Measurements from ENCODE around the gene ADORA2A. TPM values are rescaled to one million over a fixed set of nuclear protein-coding genes. Genes with fewer than 3 reads are reported as not detected.

ADORA2A gene
- total RNA-seq, 2 donors from 2014 or later = 14.5 to 47.6 TPM

DNA sequence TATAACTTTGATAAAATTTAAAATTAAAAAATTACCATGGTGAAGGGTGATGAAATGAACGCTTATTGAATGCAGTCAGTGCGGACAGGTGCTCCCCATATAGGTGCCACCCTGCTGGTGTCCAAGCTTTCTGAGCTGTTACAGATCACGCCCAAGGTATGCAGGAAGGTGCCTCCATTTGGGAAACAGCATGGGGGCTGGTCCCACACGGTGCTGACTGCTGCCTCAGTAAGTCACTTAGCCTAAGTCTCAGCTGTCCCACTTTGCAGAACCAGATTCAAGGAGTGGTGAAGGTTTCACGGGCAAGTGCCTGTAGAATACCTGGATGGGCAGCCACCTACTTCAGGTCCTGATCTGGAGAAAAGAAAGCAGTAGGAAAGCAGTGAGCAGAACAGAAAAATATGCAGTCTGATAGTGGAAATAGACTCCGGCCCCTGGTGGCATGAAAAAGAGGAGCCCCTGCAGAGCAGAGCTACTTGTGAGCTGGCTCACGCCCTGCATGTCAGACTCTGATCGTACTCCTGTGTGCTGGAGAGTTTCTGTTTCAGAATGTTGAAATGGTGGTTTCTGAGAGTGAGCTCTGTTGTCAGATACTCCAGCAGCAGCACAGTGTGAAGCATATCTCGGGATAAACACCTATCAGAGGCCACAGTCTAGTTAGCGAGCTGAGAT is 33.2 kb downstream of the ADORA2A start:
- no peak overlapping the region for H3K4me3 ChIP-seq
- TF ChIP-seq, protein P1, sequence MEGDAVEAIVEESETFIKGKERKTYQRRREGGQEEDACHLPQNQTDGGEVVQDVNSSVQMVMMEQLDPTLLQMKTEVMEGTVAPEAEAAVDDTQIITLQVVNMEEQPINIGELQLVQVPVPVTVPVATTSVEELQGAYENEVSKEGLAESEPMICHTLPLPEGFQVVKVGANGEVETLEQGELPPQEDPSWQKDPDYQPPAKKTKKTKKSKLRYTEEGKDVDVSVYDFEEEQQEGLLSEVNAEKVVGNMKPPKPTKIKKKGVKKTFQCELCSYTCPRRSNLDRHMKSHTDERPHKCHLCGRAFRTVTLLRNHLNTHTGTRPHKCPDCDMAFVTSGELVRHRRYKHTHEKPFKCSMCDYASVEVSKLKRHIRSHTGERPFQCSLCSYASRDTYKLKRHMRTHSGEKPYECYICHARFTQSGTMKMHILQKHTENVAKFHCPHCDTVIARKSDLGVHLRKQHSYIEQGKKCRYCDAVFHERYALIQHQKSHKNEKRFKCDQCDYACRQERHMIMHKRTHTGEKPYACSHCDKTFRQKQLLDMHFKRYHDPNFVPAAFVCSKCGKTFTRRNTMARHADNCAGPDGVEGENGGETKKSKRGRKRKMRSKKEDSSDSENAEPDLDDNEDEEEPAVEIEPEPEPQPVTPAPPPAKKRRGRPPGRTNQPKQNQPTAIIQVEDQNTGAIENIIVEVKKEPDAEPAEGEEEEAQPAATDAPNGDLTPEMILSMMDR (IDR thresholded peaks at IDR 0.05) = no peak
- H3K36me3 ChIP-seq = no peaks in the 10 kb centered on the region

DNA sequence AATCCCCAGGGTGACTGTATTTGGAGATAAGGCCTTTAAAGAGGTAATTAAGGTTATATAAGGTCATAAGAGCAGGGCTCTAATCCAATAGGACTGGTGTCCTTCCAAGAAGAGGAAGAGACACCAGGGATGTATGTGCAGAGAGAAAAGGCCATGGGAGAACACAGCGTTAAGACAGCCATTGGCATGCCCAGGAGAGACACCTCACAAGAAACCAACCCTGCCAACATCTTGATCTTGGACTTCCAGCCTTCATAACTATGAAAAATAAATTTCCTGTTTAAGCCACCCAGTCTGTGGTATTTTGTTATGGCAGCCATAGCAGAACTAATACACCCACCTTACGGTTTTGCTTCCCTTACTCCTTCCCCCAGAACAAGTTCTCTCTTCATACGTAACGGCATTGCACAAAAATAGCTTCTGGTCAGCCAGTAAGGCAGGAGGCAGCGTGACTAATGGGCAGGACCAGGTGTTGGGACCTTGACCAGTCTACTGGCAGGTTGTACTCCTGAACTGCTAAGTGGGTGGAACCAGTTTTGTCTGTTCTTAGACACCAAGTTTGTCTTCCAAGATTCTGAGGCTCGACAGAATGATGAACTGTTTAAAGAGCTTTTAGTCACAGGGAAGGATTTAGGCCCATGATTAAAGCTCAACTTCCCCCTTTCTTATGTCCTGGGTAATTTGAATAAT is 35.8 kb downstream of the ADORA2A start:
- no peak for ATAC-seq (ENCODE audit: insufficient number of reproducible peaks, low FRiP score, low read depth)

More for the DNA sequence above, 33.2 kb downstream of the ADORA2A start:
- ATAC-seq (ENCODE audit: insufficient number of reproducible peaks, low FRiP score, low read depth) (no peak), DNase-seq (ENCODE audit: low spot score) (no peak)
- Histone ChIP-seq H3K4me1 (ENCODE audit: control insufficient read depth in 1 of 2, low read depth in 2 of 2) (peaks cover 0 to 18% of the 10 kb centered on the region in 2 donors), H3K27me3 (replicated peaks; ENCODE audit: insufficient read depth) (no peaks in the 10 kb centered on the region), H3K27ac (no peak overlapping the region), H3K9me3 (no peaks in the 10 kb centered on the region)

DNA sequence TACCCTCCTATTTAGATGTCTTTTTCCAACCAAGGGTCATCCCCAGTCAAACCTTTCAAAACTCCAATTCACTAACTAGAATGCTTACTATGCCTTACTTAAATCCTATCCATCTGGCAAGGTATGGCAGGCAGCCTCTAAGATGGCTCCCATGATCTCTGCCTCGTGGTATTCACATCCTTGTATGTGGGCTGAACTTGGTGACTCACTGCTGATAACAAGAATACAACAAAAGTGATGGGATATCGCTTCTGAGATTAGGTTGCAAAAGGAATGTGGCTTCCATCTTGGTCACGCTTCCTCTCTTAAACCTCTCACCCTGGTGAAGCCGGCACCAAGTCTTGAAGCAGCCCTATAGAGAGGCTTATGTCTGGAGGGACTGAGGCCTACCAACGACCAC is 38.2 kb downstream of the ADORA2A start:
- no peaks in the 10 kb centered on the region for H3K9me3 ChIP-seq
- no peak overlapping the region for H3K4me3 ChIP-seq
- H3K36me3 ChIP-seq = no peaks in the 10 kb centered on the region
- peaks cover 6 to 28% of the 10 kb centered on the region in 2 donors for H3K4me1 ChIP-seq (ENCODE audit: control insufficient read depth in 1 of 2, low read depth in 2 of 2)
- H3K27me3 ChIP-seq (replicated peaks; ENCODE audit: insufficient read depth) = no peaks in the 10 kb centered on the region
- no peak overlapping the region for H3K27ac ChIP-seq
- ATAC-seq (ENCODE audit: insufficient number of reproducible peaks, low FRiP score, low read depth) (no peak), DNase-seq (ENCODE audit: low spot score) (no peak)
- TF ChIP-seq, protein P1 (IDR thresholded peaks at IDR 0.05) = no peak

More for the DNA sequence above, 35.8 kb downstream of the ADORA2A start:
- H3K4me1 ChIP-seq (ENCODE audit: control insufficient read depth in 1 of 2, low read depth in 2 of 2) = peaks cover 6 to 37% of the 10 kb centered on the region in 2 donors
- H3K36me3 ChIP-seq = no peaks in the 10 kb centered on the region
- no peak for DNase-seq (ENCODE audit: low spot score)
- no peaks in the 10 kb centered on the region for H3K27me3 ChIP-seq (replicated peaks; ENCODE audit: insufficient read depth)
- H3K9me3 ChIP-seq = no peaks in the 10 kb centered on the region
- TF ChIP-seq, protein P1 (IDR thresholded peaks at IDR 0.05) = no peak
- no peak overlapping the region for H3K27ac ChIP-seq
- H3K4me3 ChIP-seq = no peak overlapping the region

DNA sequence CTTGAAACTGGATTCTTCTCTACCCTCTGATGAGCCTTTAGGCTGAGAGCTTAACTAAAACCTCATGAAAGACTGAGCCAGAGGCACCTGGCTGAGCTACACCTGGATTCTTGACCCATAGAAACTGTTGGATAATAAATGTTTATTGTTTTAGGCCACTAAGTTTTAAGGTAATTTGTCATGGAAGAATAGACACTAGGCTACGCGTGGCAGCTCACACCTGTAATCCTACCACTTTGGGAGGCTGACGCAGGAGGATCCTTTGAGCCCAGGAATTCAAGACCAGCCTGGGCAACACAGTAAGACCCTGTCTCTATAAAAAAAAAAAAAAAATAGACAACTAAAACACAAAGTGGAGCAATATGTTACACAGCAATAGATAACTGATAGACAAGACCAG is 38.6 kb downstream of the ADORA2A start:
- Histone ChIP-seq H3K27ac (no peak overlapping the region), H3K4me3 (no peak overlapping the region), H3K9me3 (no peaks in the 10 kb centered on the region), H3K4me1 (ENCODE audit: control insufficient read depth in 1 of 2, low read depth in 2 of 2) (peaks cover 6 to 25% of the 10 kb centered on the region in 2 donors), H3K36me3 (no peaks in the 10 kb centered on the region), H3K27me3 (replicated peaks; ENCODE audit: insufficient read depth) (no peaks in the 10 kb centered on the region)
- ATAC-seq (ENCODE audit: insufficient number of reproducible peaks, low FRiP score, low read depth) (no peak), DNase-seq (ENCODE audit: low spot score) (no peak)
- TF ChIP-seq, protein P1 (IDR thresholded peaks at IDR 0.05) = no peak

DNA sequence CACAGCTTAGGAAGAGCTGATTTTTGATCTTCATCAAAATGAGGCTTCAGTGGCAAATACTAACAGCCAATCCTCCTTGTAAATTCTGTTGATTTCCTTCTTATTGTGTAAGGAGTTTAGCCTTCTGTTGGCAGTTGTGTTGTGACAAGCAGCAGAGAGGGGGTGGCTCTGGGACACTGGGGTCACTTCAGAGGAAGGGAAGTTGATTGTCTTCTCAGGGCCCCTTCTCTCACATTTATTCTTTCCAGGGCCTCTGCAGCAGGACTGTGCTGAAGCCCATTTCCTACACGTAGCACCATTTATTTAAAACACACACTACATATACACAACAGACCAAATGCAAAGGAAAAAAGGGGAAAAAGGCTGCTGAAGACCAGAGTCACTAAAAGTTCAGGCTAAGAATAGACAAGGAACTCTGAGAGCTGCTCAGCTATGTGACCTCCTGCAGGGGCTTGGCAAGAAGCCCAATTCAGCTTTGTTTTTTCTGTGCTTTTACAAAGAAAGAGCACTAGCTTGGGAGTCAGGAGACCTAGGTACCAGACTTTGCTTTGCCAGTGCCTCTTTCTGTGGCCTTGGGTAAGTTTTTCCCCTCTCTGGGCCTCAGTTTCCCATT is 39.4 kb downstream of the ADORA2A start:
- ATAC-seq (ENCODE audit: insufficient number of reproducible peaks, low FRiP score, low read depth) = no peak
- Histone ChIP-seq H3K4me3 (no peak overlapping the region), H3K9me3 (no peaks in the 10 kb centered on the region), H3K27ac (peak overlapping the region in 1 of 2 donors; percentile 55), H3K4me1 (ENCODE audit: control insufficient read depth in 1 of 2, low read depth in 2 of 2) (peaks cover 6 to 33% of the 10 kb centered on the region in 2 donors), H3K36me3 (no peaks in the 10 kb centered on the region), H3K27me3 (replicated peaks; ENCODE audit: insufficient read depth) (no peaks in the 10 kb centered on the region)
- no peak for DNase-seq (ENCODE audit: low spot score)
- TF ChIP-seq, protein P1 (IDR thresholded peaks at IDR 0.05) = no peak
